ENCODE data around the gene SLC22A12.

SLC22A12 gene

DNA sequence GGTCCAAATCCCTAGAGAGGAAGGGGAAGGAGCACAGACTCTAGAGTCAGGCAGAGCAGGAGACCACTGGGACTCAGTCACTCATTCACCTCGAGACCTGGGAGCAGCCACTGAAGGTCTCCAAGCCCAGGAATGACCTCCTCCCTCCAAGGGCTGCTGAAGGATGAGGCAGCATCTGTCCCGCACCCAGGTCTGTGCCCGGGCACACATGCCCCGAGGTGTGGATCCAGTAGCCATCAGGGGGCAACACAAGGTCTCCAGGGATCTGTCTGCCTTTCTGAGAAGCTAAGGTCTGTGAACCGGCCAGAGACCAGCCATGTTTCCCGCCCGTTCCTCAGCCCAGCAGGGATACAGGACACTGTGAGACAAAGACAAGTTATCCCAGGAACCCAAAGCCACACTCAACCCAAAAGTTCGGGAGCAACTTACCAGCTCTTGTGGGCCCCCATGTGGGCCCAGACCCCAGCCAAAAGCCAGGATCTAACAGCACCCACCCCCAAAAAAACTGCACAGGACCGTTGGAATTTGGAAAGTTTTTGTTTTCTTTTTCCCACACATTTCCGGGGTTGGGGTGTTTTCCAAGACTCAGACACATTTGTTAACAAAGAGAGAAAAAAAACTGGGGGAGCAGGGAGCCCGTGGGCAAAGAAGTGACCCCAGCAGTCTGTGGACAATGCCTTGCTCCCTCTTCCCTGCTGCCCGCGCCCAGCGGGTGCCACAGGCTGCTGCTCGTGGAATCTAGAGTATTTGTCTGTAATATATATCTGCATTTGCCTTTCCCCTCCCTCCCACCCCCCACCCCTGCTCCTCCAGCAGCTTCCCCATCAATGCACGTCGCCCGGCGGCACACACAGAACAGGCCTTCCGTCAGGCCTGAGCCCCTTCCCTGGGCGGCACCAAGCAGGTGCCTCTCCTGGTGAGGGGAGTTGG lies 14.9 kb downstream of the SLC22A12 start:
- no peak for FAIRE-seq

DNA sequence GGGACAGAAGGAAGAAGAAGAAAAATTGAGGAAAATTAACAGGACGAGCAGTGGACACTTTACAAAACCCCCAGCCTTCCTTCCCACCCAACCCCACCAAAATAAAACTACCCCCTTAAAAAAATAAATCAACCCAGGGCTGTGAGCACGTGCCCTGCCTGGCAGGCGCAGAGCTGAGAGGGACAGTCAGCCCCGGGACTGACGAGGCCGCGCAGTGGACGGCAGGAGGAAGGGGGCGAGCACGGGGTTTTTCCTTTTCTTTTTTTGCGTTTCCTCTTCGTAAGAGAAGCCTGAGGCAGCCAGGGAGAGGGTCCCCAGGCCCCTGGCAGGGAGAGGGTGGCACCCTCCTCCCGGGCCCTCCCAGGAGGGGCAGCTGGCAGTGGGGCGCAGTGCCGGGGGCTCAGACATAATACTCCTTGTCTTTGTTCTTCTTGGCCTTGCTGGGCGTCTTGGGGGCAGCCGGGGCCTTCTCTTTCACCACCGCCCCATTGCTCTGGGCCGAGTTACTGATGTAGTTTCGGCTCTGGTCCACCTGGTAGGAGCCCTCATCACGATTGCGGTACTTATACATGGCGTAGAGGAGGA lies 15.9 kb downstream of the SLC22A12 start:
- no peak for FAIRE-seq

DNA sequence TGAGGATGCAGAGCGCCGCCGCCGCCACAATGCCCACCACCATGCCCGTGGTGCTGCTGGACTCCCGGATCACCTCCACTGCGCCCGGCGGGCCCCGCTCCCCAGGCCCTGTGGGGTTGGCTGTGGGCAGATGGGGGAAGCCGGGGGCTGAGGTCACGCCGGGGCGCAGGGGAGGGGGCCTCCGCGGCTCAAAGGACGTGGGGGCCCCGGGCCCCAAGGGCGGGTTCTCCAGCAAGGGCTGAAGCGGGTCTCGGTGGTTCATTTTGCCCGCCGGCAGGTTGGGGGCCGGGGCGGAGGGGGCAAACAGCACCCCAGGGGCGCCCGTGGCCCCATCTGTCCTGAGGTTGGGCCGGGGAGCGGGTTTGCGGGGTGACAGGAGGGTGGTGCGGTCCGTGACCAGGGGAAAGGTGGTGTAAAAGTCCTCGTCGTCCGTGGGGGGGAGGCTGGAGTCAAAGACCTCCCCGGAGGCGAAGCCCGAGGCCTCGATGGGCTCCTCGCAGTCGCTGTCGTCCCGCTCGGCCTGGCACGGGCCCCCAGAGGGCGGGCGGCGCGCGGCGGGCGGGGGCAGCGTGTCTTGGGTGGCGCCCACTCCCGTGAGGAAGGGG lies 16.5 kb downstream of the SLC22A12 start:
- no peak for FAIRE-seq

DNA sequence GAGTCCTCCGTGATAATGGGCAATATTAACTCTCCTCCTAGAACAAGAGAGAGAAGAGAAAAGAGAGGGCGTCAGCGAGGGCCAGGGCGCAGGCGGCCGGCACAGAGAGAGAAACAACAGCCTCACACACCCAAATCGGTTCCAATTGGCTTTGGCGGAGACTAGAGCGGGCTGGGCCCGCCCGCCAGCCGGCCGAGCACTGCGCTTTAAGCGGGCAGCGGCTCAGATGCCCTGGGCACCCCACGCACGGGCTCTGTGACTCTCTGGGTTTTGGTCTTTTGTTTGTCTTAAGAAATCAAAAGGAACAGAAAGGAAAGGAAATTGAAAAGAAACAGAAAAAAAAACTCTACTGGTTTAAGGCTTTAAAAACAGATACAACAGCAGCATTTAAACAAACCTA lies 17.0 kb downstream of the SLC22A12 start:
- FAIRE-seq: no peak

DNA sequence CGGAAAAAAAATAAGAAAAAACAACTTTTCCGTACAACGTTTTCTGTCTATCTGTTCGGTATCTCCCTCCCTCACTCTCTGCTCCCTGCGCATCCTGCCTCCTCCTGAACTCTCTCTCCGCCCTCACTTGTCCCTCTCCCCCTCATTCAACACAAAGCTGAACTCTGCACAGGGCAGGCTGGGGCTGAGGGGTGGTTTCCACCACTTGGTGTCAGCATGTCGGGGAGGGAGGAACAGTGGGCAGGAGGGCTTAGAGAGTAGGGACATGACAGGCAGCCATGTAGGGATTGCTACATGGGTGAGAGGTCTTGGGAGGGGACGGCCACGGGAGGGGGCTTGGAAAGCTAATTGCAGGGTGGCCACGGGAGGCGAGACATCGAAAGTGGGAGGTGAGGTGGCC lies 17.6 kb downstream of the SLC22A12 start:
- no peak for FAIRE-seq

DNA sequence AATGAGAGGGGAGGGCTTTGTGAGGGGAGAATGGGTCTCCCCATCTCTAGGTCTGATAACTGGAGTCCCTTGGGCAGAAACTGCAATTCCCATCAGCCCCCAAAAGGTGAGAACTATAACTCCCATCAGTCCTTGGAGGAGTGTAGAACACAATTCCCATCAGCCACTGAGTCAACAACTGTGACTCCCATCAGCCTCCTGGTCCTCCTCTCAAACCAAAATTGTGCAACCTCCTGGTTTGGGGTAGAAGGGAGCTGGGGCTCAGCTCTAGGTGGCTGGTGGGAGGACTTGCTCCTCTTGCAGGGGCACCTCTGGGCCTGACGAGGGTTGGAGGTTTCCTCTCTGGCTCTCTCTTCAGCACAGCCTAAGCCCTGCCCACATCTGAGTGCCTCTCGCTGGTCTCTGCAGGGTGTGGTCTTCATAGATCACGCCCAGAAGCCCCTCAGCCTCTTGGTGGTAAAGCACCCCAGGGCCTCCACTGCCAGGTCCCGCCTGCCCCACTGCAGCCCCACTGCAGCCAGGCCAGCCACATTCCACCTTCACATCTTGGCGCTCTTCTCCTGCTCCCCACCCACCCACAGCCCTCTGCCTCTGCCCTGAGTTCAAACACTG lies 18.5 kb downstream of the SLC22A12 start:
- no peak for FAIRE-seq

DNA sequence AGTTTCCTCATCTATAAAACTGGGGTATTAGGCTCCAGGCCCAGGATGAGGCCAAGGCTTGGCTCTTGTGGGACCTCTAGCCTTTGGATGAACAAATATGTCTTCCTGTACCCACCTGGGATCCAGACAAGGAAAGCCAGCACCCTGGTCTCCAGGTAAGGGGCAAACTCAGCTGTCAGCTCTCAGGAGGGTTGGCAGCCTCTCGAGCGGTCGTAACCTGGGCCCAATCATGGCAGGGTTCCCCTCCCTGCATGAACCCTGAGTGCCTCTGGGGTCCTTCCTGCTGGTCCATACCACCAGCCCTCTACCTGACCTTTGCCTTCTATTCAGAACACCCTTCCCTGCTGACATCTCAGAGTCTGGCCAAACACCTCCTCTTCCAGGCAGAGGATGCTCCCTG lies 19.6 kb downstream of the SLC22A12 start:
- FAIRE-seq: no peak

DNA sequence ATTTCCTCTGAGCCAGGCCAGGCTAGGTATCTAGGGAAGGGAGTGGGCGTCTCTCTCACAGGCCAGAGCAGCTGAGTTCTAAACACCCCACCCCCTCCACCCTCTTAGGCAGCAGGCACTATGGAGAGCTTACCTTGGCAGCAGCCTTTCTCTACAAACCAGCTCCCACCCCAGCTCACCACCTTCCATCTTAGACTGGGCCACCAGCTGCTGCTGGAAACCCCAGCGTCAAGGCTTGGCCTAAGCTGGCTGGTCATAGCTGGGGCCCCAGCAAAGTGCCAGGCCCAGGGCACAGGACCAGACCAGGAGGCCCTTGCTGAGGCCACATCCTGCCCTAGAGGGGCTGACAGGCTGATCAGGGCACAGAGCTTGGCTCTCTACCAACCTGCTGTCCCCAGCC lies 20.2 kb downstream of the SLC22A12 start:
- FAIRE-seq: no peak

DNA sequence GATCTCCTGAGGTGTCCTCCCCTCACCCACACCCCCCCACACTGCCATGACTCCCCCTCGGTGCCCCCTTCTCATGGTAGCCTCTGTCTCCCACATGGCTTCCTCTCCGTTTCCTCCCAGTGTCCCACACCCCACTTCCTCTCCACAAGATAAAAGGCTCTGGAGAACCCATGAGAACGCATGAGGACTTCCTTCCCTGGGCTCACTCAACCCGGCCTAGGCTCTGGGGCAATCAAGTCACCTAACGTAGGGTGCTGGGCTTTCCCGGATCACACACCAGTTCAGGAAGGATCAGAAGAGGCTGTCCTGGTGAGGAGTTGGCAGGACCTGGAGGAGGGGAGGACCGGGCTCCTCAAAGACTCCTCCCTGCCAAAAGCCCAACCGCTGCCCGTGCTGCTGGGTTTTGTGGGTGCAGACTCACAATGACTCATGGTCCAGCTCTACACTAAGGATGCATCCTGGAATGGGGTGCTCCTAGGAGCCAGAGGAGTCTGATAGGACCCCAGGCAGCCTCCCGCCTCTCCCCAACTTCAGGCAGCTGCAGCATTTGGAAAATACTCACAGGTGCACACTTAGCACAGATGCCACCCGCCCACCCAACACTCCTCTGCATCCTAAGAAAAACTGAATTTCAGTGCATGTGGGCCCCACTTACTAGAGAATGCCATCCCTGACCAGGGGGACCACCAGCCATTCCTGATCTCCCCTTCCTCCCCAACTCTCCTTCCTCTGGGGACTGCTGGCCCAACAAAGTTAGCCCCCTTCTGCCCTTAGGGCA lies 21.0 kb downstream of the SLC22A12 start:
- no peak for FAIRE-seq

DNA sequence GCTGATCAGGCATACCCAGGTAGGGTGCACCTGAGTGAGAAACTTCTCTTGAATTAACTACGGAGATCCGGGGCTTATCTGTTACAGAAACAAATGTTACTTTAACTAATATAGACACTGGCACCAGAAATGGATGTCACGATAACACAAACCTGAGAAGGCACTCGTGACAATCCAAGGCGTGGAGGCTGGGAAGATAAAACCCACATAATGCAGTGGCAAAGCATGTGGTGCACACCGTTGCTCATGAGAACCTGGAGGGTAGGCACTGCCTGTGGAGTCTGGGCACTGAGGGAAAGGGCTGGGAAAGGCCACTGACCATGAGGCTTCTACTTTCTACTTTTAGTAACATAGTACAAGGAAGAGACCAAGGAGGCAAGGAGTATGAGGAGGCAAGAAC lies 22.6 kb downstream of the SLC22A12 start:
- FAIRE-seq: no peak

DNA sequence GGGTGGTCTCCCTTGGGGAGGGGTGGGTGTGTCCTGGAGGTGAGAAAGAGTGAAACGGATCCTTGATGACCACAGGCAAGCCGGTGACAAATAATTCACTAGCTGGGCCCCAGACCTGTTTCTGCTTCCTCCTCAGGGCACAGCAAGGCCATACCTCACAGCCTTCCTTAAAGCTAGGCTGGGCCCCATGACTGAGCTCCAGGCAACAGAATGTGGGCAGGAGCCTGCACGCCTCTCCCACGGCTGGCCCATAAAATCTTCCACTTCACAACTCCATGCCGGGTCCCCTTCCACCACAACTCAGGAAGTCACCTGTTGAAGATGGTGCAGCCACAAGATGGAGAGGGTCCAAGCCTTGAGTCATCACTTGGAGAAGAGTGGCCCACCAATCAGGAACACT lies 23.9 kb downstream of the SLC22A12 start:
- no peak for FAIRE-seq

DNA sequence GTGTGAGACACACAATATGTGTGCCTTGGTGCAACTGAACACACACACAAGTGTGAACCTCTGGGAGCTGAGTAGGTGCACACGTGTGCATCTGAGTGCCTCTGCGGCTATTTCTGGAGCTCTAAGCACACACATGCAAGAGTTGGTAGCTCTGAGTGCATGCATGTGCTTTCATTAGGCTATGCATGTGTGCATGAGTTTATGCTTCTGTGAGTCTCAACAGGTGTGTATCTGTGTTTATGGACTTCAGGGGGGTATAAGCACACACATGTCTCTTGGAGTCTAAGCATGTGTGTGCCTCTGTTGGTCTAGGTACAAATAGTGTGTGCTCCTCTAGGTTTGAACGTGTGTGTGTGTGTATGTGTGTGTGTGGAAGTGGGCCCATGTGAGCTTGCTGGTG lies 25.8 kb downstream of the SLC22A12 start:
- FAIRE-seq: no peak

DNA sequence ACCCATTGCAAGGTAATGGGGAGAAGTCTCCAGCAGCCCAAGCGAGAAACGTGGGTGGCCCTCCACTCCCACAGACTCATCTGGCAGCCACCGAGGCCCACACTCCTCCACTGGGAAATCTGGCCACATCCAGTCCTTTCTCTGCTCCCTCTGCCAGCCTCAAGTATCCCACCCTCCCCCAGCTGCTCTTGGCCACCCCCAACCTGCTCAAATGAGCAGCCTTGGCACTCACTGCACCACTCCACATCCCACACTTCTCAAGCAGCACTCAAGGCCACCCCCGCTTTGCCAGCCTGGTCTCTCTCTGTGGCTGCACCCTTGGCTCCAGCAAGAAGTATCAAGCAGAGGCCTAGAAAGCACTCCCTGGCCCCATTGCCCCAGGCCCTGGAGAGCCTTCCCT lies 28.2 kb downstream of the SLC22A12 start:
- no peak for FAIRE-seq

DNA sequence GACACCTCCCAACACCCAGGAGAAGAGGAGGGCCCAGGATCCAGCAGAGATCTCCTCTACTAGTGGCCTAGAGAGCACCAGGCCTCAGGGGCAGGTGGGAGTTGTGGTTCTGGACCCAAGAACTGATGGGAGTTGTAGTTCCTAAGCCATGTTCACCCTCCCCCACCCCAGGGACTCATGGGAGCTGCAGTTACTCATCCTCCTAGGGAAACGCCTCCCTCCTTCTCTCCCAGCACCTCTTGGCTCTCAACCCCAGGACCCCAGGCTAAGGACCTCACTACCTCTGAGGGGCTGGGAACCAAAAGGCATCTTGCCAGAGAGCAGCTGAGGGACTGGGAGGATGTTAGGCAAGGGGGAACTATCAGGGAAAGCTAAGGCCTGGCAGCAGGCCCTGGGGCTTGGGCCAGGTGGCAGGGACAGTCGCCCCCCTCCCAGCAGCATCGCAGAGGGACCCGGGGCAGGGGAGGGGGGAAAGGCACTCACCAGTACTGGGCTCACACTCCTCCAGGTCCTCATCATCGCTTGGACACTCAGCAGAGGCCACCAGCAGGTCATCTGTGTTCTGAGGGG lies 28.9 kb downstream of the SLC22A12 start:
- no peak for FAIRE-seq

DNA sequence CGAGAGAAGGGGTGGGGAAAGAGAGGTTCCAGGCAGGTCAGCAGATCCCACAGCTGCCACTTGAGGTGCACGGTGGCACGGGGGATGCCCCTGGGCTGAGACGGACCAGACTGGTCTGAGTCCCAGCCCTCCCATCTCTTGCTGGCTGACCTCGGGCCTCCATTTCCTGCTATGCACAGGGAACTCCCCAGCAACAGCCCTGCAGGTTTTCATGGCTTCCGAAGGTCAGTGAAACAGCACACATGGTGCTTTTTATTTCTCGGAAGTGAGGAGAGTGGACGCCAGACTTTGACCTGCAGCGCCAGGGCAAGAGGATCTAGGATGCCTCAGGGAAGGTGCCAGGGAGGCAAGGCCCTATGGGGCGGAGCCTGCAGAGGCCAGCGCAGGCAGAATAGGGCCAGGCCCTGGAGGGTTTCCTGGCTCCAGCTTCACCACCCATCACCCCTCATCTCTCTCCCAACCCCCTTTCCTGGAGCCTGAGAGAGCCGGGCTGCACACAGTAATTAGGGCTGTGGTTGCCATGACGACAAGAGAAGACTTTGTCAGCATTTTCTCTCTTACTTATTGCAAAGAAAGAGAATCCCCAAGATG lies 29.5 kb downstream of the SLC22A12 start:
- no peak for FAIRE-seq

DNA sequence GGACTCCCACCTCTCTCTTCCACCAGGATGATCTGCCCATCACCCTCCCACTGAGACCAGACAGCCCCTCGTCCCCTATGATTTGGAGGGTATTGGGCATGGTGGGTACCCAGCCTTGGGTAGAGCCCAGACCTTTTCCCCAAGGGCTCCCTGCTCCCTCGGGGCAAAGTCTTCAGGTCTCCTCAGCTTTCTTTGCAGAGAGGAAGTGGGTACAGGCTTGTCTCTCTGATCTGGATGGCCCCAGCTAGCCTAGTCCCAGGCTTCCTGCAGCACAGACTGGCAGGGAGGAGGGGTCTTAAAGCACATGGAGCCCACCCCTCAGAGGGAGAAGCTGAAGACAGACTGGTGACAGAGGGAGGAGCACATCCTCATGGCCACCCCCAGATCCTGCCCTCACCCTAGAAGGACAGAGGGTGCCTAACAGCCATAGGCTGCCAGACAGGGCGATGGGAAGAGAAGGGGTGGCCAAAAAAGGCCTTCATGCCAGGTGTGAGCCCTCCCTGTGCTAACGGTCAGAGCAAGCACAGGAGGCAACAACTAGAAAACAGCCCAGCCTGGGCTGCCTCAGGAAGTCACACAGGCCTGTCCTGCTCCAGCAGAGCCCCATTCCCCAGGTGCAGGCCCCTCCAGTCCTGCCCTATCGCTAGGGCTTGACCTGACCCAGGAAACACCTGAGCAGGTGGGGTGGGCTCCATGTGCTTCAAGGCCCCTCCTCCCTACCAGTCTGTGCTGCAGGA lies 30.4 kb downstream of the SLC22A12 start:
- no peak for FAIRE-seq

DNA sequence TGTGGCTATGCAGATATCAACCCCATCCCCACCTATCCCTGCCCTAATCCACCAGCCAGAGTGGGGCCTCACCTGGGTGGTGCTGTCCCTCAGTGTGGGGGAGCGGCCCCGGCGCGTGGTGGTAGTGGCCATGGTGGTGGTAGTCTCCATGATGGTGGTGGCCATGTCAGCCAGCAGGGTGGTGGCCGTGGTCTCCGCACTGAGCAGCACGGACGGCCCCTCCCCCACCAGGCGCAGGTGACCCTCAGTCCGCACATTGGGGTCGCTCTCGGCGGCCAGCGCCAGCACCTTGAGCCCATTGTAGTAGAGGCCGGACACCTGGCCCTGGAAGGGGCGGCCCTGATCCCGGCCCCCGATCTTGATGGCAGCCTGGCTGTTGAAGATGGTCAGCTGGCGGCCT lies 31.7 kb downstream of the SLC22A12 start:
- FAIRE-seq: no peak

DNA sequence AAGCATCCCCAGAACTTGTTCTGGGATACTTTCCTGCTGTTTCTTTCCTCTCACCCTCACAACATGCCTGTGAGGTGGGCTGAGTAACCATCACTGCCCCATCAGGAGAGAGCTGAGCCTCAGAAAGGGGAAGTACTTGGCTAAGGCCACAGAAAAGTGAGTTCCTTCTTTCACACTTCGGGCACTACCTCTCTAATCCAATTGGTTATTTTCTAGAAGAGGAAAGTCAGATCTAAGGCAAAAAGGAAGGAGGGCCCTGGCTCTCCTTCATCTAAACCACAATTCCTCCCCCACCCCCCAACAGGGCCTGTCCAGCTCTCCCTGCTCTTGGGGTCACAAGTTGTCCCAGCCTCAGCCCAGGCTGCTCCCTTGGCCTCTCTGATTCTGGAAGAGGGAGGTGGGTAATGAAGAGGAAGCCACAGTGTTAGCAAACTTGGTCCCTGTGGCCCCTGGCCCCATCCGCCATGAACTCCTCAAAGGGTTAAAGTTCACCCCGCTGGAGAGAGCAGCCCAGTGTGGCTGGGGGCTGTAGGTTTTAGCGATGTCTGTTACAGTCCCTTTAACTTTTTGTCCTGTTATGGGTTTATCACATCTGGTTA lies 34.0 kb downstream of the SLC22A12 start:
- no peak for FAIRE-seq

DNA sequence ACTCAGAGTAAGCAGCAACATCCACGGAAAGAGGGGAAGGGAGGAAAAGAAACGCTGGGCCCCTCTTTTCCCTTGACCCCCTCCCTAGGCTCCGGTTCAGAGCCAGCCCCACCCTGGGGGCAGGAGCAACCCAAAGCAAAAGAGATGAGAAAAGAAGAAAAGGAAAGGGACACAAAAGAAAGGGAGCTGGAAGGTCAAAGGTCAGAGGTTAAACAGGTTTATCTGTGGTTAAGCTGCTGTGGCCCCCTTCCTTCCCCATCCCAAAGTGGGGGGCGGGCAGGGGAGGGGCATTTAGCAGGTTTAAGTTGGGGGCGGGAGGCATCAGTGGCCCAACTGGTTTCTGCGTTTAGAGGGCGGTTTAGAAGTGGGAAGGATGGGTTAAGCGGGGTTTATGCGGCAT lies 35.6 kb downstream of the SLC22A12 start:
- FAIRE-seq: no peak

DNA sequence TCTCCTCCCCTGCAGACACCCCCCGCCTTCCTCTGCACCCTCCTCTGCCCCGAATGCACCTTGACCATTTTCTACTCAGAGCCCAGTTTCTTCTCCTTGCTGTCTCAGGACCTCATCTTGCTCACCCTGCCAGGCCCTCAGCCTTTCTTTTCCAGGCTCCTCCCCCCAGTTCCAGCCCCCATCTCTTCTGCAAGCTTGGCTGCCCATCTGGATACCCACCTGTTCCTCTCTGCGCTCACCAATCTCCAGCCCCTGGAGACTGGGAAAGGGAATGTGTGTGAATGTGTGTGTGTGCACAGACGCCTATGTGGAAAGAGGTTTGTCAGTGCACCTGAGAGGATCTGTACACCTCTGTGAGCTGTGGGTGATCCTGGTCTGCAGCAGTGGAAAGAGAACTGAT lies 36.4 kb downstream of the SLC22A12 start:
- no peak for FAIRE-seq

DNA sequence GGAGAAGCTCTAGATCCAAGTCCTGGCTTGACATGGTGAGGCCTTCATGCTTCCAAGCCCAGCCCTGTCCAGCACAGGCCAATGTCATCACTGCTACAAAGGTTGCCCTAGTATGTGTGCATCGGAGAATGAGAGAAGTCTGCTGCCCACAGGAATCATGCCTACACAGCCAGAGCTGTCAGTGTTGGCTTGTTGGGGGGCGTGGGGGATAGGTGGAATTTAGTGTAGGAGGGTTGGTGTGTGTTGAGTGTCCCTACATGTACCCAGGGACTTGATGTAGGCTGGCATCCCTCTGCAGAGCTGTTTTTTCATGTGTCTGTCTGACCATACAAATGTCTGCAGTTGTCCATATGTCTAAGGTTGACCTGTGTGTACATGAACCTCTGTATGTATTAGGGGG lies 37.6 kb downstream of the SLC22A12 start:
- FAIRE-seq: no peak
